ENCODE measurements around the gene STARD3. TPM values are rescaled to one million over a fixed set of nuclear protein-coding genes. Genes with fewer than 3 reads are reported as not detected.
"Not testable (repeated sequence)": the region's sequence is repeated elsewhere in the genome, so short reads cannot be mapped to it uniquely, and the experiment has no call there.

Gene STARD3
- total RNA-seq, 1 experiment from 2014 or later = 69.5 TPM

GRCh38 chr17:39711071-39711470, 74.1 kb downstream of the STARD3 start:
- DNase-seq (ENCODE audit: low read depth); in situ Hi-C loops (cut with HindIII; ENCODE audit: low pct_unique_long_range_greater_than_20kb, low sequenced_read_pairs): not testable (repeated sequence)

GRCh38 chr17:39711851-39712250, 74.9 kb downstream of the STARD3 start:
- in situ Hi-C loops (cut with HindIII; ENCODE audit: low pct_unique_long_range_greater_than_20kb, low sequenced_read_pairs) = no loop called here
- no peak for DNase-seq (ENCODE audit: low read depth)

Other genes with a start within 250 kb of the STARD3 start
- gene FBXL20, start 235.5 kb upstream of the STARD3 start, total RNA-seq (2014; rRNA removed; shearing (Covaris generic); ENCODE audit: low replicate concordance) = 3.8 and 9.2 TPM in 2 replicates
- 10.0 and 29.8 TPM in 2 replicates for gene MED1, start 185.9 kb upstream of the STARD3 start, total RNA-seq (2014; rRNA removed; shearing (Covaris generic); ENCODE audit: low replicate concordance)
- 13.3 and 14.5 TPM in 2 replicates for gene CDK12, start 175.7 kb upstream of the STARD3 start, total RNA-seq (2014; rRNA removed; shearing (Covaris generic); ENCODE audit: low replicate concordance)
- not detected in 2 replicates for gene NEUROD2, start 29.2 kb upstream of the STARD3 start, total RNA-seq (2014; rRNA removed; shearing (Covaris generic); ENCODE audit: low replicate concordance)
- not detected in 2 replicates for gene PPP1R1B, start 10.2 kb upstream of the STARD3 start, total RNA-seq (2014; rRNA removed; shearing (Covaris generic); ENCODE audit: low replicate concordance)
- gene TCAP, start 28.2 kb downstream of the STARD3 start, total RNA-seq (2014; rRNA removed; shearing (Covaris generic); ENCODE audit: low replicate concordance) = 0.91 TPM in 1 of 2 replicates, not detected in the other
- not detected in 2 replicates for gene PNMT, start 31.3 kb downstream of the STARD3 start, total RNA-seq (2014; rRNA removed; shearing (Covaris generic); ENCODE audit: low replicate concordance)
- 5.4 and 13.1 TPM in 2 replicates for gene PGAP3, start 50.9 kb downstream of the STARD3 start, total RNA-seq (2014; rRNA removed; shearing (Covaris generic); ENCODE audit: low replicate concordance)
- gene ERBB2, start 62.9 kb downstream of the STARD3 start, total RNA-seq (2014; rRNA removed; shearing (Covaris generic); ENCODE audit: low replicate concordance) = 46.1 and 51.1 TPM in 2 replicates
- gene MIEN1, start 93.4 kb downstream of the STARD3 start, total RNA-seq (2014; rRNA removed; shearing (Covaris generic); ENCODE audit: low replicate concordance) = 61.8 and 63.2 TPM in 2 replicates
- gene GRB7, start 100.8 kb downstream of the STARD3 start, total RNA-seq (2014; rRNA removed; shearing (Covaris generic); ENCODE audit: low replicate concordance) = 28.3 and 29.4 TPM in 2 replicates
- not detected in 2 replicates for gene IKZF3, start 227.2 kb downstream of the STARD3 start, total RNA-seq (2014; rRNA removed; shearing (Covaris generic); ENCODE audit: low replicate concordance)
- not detected in 2 replicates for gene ZPBP2, start 231.1 kb downstream of the STARD3 start, total RNA-seq (2014; rRNA removed; shearing (Covaris generic); ENCODE audit: low replicate concordance)